BE2C (cell line): Measurements from ENCODE around the gene ARID5B.

Source experiments
- DNase-seq: peaks from one replicate; pipeline ENCODE4 v3.0.0-alpha.2; 2020
- H3K27me3 ChIP-seq: fragments of 250-450 bp; sonication (Bioruptor Pico); 2 replicates; pipeline ENCODE4 v1.5.1; 2020; ENCODE audit warnings: mild to moderate bottlenecking
- H3K36me3 ChIP-seq: fragments of 250-450 bp; sonication (Bioruptor Pico); 2 replicates; pipeline ENCODE4 v1.5.1; 2020; ENCODE audit warnings: mild to moderate bottlenecking
- H3K4me1 ChIP-seq: fragments of 250-450 bp; sonication (Bioruptor Pico); 2 replicates; pipeline ENCODE4 v1.5.1; 2020
- H3K4me3 ChIP-seq: 2 replicates; pipeline ENCODE4 v1.5.1; 2011; ENCODE audit warnings: low read depth, low read length
- H3K9me3 ChIP-seq: fragments of 250-450 bp; sonication (Bioruptor Pico); 2 replicates; pipeline ENCODE4 v1.5.1; 2020
- CTCF ChIP-seq: IDR thresholded peaks from 2 replicates; pipeline ENCODE4 v1.5.1; 2012; ENCODE audit warnings: mild to moderate bottlenecking, low read depth, low read length

Gene ARID5B

GRCh38 chr10:61882621-61883370 lies 18.7 kb upstream of the ARID5B start:
- no peaks in the 10 kb centered on the region for H3K9me3 ChIP-seq
- no peak for DNase-seq
- H3K4me1 ChIP-seq = no peaks in the 10 kb centered on the region
- H3K27me3 ChIP-seq = no peaks in the 10 kb centered on the region
- TF ChIP-seq CTCF = no peak
- no peaks in the 10 kb centered on the region for H3K36me3 ChIP-seq
- no peak overlapping the region for H3K4me3 ChIP-seq

- no peak for TF ChIP-seq CTCF
- H3K4me3 ChIP-seq = no peak overlapping the region
- no peaks in the 10 kb centered on the region for H3K9me3 ChIP-seq
- no peaks in the 10 kb centered on the region for H3K27me3 ChIP-seq
- no peaks in the 10 kb centered on the region for H3K36me3 ChIP-seq
- DNase-seq = no peak
- H3K4me1 ChIP-seq = no peaks in the 10 kb centered on the region
Measured at GRCh38 chr10:61883371-61884025, 18.0 kb upstream of the ARID5B start.

- no peaks in the 10 kb centered on the region for H3K36me3 ChIP-seq
- H3K4me1 ChIP-seq = no peaks in the 10 kb centered on the region
- H3K27me3 ChIP-seq = no peaks in the 10 kb centered on the region
- TF ChIP-seq CTCF = no peak
- H3K4me3 ChIP-seq = no peak overlapping the region
- DNase-seq = no peak
- H3K9me3 ChIP-seq = no peaks in the 10 kb centered on the region
Measured at GRCh38 chr10:61887772-61888171, 13.7 kb upstream of the ARID5B start.

- Histone ChIP-seq H3K36me3 (no peaks in the 10 kb centered on the region), H3K27me3 (no peaks in the 10 kb centered on the region), H3K4me1 (no peaks in the 10 kb centered on the region), H3K9me3 (no peaks in the 10 kb centered on the region), H3K4me3 (no peak overlapping the region)
- TF ChIP-seq CTCF = no peak
- no peak for DNase-seq
Measured at GRCh38 chr10:61888744-61889143, 12.8 kb upstream of the ARID5B start.

- no peak for DNase-seq
- no peak overlapping the region for H3K4me3 ChIP-seq
- TF ChIP-seq CTCF = no peak
Measured at GRCh38 chr10:61890430-61890829, 11.1 kb upstream of the ARID5B start.

GRCh38 chr10:61890881-61891409 lies 10.6 kb upstream of the ARID5B start:
- no peak for TF ChIP-seq CTCF
- Histone ChIP-seq H3K27me3 (no peaks in the 10 kb centered on the region), H3K4me1 (no peaks in the 10 kb centered on the region), H3K36me3 (no peaks in the 10 kb centered on the region), H3K4me3 (no peak overlapping the region), H3K9me3 (no peaks in the 10 kb centered on the region)
- DNase-seq = no peak

More at GRCh38 chr10:61890430-61890829, 11.1 kb upstream of the ARID5B start:
- no peaks in the 10 kb centered on the region for H3K27me3 ChIP-seq
- no peaks in the 10 kb centered on the region for H3K4me1 ChIP-seq
- no peaks in the 10 kb centered on the region for H3K36me3 ChIP-seq
- H3K9me3 ChIP-seq = no peaks in the 10 kb centered on the region
